H1 (cell line): ENCODE data around the gene ZBTB26.
A peak's percentile ranks its signal among the peaks of the same experiment; 100 is the strongest.

ENCODE experiments used
- CHD2 ChIP-seq: IDR thresholded peaks from 2 replicates; pipeline ENCODE4 v1.6.1; 2012; ENCODE audit warnings: low read length, improper control_type of control experiment
- CTCF ChIP-seq, 3 experiments: IDR thresholded peaks; 1 replicate in 2 of 3; 2 replicates in 1 of 3; pipeline versions ENCODE4 v1.5.1 to v1.6.1; 2011; ENCODE audit warnings: low read length in 3 of 3, mild to moderate bottlenecking in 3 of 3, inconsistent platforms in 2 of 3, low read depth in 1 of 3, moderate library complexity in 1 of 3; ENCODE audit not compliant: insufficient read depth in 1 of 3; ENCODE audit errors: control extremely low read depth in 1 of 3
- GTF2F1 ChIP-seq: IDR thresholded peaks from 2 replicates; pipeline ENCODE4 v1.6.1; 2012; ENCODE audit warnings: low read depth, low read length, improper control_type of control experiment, borderline replicate concordance
- NANOG ChIP-seq: IDR thresholded peaks from 2 replicates; pipeline ENCODE4 v1.6.1; 2011; ENCODE audit warnings: low read length, low read depth, mild to moderate bottlenecking, inconsistent platforms; ENCODE audit not compliant: insufficient read depth, poor library complexity, severe bottlenecking
- POLR2A ChIP-seq, 2 experiments: IDR thresholded peaks; 1 replicate in 1 of 2; 2 replicates in 1 of 2; pipeline ENCODE4 v1.6.1; 2011; ENCODE audit warnings: low read depth in 2 of 2, low read length in 2 of 2, mild to moderate bottlenecking in 2 of 2; ENCODE audit errors: control extremely low read depth in 1 of 2
- TAF1 ChIP-seq: IDR thresholded peaks from 2 replicates; pipeline ENCODE4 v1.6.1; 2011; ENCODE audit warnings: mild to moderate bottlenecking, low read depth, low read length
- ZNF274 ChIP-seq: IDR thresholded peaks from 2 replicates; pipeline ENCODE4 v1.7.0; 2012; ENCODE audit warnings: low read length, borderline replicate concordance; ENCODE audit errors: extremely low read depth

- no peak for TF ChIP-seq CHD2
- TF ChIP-seq CTCF (IDR thresholded peaks at IDR 0.05; ENCODE audit: control extremely low read depth in 1 of 3, insufficient read depth in 1 of 3, low read depth in 1 of 3, low read length in 3 of 3) = no peak
- peak; percentile 82 to 97 for TF ChIP-seq POLR2A (IDR thresholded peaks at IDR 0.05; ENCODE audit: control extremely low read depth in 1 of 2, low read depth in 2 of 2, low read length in 2 of 2)
- no peak for TF ChIP-seq GTF2F1
- peak; percentile 93 for TF ChIP-seq TAF1
- no peak for TF ChIP-seq ZNF274
- no peak for TF ChIP-seq NANOG
Observed at GRCh38 chr9:122931226-122932121, at the start of gene ZBTB26.
